SIG-M5 treated with dmso at 0.1 percent for 504 hours (cell line): ENCODE measurements around the gene MYBPC3.
"Not testable (repeated sequence)": the region's sequence is repeated elsewhere in the genome, so short reads cannot be mapped to it uniquely, and the experiment has no call there.

Experiments
- DNase-seq: peaks from one replicate; lab custom pipeline; 2025; ENCODE audit not compliant: unreplicated experiment; lab: John Stamatoyannopoulos, UW

Gene MYBPC3

DNA sequence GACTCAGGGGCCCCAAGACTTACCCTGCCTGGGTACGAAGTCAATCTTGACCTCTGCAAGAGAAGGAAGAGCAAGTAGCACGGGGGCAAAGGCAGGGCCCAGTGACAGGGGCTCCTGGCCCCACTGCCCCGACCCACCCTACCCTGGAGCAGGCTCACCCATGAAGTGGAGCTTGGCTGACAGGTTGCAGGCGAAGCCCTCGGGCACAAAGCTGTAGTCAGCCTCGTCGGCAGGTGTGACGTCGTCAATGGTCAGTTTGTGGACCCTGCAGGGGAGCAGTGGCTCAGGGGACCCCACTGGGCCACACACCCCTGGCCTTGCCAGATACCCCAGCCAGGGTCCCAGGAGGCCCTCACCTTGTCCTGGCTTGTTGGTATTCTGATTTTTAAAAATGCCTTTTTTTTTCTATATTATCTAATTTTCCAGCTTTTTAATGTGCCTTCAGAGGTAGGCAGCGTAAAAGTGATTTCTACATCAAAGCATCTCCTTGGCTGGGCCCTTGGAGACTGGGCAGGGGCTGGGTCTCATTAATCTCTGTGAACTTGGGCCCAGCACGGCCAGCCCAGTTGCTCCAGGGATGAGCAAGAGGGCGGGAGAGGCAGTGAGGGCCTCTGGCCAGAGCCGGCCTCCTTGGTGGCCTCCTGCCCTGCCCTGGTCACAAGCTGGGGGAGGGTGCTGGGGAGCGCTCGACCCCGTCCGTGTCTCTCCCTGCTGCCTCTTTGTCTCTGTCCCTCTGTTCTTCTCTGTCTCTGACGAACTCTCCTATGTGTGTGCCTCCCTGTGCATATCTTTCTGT is 11.3 kb downstream of the MYBPC3 start:
- no peak for DNase-seq

DNA sequence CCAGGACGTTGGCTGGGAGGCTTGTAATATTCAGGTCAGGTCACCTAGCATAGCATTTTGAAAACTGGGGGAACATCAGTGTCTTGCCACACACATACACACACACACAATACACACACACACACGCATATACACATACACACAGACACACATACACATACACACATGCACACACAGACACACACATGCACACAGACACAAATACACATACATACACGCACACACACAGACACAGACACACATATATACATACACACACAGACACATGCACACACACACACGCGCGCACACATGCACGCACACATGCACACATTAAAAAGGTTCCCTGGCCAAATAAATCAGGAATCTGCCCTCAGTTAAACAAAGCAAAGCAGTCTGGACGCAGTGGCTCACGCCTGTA is 12.5 kb downstream of the MYBPC3 start:
- DNase-seq = no peak

DNA sequence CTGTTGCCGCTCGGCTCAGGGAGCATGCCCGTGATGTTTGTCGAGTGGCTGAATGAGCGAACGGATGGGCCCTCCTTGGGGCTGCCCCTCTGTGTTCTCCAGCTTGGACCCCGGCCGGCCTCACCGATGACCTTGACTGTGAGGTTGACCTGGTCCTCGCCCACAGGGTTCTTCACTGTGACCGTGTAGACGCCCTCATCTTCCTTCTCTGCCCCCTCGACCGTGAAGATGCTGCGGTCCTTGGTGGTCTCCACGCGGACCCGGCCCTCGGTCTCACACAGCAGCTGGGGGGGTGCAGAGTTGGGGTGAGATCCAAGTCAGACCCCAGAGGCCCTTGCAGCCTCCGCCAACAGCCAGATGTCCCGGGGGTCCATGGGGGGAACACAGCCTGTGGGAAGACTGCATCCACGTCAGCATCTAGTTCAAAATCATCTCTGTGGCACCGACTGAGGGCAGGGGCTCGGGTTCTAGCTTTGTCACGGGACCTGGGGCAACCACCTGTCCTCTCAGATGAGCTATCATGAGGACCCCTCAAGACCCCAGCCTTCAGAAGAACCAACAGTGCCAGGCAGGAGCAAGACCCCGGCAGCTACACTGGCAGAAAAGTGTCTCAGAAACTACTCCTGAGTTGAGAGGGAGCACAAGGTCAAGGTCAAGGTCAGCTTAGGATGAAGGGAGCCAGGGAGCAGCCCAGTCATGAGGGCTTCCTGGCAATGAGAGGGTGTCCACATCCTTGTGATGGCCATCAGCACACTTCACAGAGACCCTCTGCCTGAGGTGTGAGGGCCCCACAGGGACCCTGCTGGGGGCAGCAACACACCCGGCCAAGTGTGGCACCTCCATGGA is 13.9 kb downstream of the MYBPC3 start:
- DNase-seq = no peak

DNA sequence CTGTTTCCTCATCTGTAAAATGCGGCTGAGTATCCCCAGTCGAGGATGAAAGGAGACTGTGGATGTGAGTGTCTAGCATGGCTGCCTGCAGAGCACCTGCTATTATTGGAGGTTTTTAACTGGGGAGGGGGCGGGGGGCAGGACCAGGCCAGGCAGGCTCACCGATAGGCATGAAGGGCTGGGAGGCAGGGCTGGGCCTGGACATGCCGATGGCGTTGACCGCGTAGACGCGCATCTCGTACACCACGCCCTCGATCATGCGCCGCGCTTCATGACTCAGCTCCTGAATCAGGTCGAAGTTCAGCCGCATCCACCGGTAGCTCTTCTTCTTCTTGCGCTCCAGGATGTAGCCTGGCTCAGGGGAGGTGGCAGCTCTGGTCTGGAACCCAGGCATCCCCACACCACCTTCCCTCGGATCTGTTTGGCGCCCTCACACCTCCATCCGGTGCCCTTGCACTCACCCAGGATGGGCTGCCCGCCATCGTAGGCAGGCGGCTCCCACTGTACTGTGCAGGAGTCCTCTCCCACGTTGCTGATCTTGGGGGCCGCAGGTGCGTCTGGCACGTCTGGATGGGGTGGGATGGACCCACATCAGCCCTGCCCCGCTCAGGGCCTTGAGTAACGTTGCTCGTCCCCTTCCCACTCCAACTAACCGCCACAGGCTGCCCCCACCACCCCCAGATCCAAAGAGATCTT is 15.1 kb downstream of the MYBPC3 start:
- no peak for DNase-seq

DNA sequence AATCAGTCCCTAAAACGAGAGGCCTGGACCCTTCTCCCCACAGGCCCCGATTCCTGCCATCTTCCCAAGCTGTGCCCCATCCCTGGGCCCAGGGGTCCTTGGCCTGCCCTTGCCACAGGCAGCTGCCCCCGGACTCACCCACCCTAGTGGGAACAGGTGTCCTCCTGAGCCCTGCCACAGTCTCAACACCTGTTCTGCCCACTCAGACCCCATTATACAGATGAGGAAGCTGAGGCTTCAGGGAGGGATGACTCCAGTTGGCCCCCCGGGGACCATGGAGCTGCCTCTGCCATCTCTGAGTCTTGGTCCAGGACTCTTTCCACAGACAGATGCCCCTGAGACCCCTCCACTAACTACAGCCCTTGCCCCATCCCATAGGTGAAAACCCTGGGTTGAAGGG is 15.9 kb downstream of the MYBPC3 start:
- no peak for DNase-seq

DNA sequence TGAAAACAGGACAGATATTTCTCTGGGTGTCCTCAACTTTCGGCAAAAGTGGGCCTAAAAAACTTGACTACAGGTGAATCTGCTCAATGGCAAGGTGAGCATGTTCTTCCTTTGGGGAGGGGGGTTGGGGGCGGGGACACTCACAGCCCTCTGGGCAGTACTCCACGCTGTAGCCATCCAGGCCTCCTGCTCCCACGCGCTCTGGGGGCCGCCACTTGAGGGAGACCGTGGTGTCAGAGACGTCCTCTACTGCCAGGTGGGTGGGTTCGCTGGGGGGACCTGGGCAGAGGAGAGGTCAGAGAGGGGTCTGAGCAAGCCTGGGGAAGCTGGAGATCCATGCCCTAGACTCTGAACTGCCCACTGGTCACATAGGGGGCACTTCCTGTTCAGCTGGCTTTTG is 16.8 kb downstream of the MYBPC3 start:
- no peak for DNase-seq

DNA sequence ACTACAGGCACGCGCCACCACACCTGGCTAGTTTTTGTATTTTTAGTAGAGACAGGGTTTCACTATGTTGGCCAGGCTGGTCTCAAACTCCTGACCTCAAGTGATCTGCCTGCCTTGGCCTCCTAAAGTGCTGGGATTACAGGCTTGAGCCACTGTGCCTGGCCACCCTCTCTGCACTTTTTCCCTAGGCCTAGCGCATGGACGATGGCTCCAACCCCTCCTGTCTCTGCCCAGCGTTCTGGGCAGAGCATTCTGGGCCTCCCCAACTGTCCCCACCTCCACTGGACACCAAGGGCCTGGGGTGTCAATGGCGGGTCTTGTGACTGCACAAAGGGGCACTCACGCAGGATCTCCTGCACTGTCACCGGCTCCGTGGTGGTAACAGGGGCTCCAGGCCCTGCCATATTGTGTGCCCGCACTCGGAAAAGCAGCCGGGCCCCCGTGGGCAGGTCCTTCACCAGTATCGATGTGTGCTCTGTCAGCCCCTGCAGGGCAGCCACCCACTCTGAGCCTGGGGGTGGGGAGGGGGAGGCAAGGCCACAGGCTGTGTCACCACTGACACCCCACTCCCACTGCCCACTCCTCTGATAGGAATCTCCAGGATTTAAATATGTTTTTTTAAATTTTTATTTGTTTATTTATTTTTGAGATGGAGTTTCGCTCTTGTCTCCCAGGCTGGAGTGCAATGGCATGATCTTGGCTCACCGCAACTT is 17.6 kb downstream of the MYBPC3 start:
- not testable (repeated sequence) for DNase-seq

DNA sequence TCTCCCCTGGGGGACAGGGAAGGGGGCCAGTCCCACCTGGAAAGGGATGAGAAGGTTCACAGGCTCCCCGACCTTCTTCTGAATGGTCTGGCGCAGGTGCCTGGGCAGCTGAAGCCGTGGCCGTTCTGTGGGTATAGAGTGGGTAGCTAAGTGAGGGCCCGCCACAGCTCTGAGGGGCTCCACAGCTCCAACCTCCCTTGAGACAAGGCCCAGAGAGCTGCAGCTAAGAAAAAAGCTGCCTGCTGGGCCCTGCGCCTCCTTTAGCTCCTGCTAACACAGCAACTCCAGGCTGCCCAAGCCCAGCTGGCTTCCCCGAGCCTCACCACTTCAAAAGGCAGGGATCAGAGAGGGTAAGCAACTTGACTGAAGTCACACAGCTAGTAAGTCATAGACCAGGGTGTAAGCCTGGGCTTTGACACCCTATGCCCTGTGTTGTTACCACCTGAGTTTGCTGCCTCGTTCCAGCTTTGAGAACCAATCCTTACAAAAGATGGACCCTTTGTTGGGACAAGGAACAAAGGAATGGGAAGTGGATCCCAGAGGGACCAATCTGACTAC is 18.5 kb downstream of the MYBPC3 start:
- no peak for DNase-seq

DNA sequence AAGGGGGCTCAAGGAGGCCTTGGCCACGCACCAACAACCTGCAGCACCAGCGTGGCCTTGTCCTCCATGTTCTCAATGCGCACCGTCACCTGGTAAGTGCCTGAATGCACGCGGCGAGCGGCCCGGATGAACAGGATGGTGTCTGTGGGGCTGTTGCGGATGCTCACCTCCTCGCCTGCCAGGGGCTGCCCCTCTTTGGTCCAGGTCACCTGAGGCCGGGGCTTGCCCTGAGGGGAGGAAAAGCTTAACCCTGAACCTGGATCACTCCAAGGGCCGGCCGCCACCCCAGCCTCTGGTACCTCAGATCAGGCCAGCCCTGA is 19.0 kb downstream of the MYBPC3 start:
- no peak for DNase-seq

DNA sequence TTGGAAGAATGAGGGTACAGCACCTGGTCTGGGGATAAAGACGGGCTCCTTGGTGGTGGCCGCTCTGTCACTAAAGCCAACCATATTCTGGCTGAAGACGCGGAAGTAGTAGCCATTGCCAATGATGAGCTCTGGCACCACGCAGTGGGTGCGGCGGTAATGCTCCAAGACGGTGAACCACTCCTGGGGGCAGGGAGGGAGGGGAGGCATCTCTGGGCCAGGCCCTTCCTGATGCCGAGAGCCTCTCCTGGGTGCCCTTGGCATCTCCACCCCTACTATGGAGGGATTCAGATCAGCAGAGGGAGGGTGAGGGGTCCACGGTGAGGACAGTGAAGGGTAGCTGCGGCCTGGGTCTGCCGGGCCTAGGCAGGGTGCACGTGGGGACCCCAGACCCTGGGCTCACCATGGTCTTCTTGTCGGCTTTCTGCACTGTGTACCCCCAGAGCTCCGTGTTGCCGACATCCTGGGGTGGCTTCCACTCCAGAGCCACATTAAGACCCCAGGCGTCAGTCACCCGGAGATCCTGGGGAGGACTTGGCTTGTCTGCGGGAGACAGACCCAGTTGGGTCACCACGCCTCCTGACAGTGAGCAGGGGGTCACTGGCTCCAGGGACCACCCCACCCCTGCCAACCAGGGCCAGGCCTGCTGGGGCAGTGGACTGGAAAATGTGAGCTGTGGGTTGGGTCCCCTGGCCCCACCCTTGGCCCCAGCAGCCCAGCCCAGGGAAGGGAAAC is 19.5 kb downstream of the MYBPC3 start:
- no peak for DNase-seq

DNA sequence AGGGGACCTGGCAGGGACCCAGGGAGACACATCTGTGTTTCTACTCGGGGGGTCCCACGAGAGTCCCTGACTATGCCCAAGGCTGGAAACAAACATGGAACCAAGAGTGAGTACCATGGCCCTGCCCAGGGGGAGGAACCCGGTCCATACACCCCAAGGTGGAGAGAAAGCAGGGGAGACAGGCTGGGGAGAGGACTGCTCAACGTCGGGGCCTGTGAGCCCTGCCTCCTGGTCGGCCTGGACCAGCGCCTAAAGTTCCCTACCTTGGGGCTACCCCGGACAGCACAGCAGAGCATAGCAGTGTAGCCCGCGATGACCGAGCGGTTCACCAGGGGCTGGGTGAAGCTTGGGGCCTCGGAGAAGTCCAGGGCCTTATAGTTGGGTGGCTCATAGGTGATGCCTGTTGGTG is 20.2 kb downstream of the MYBPC3 start:
- no peak for DNase-seq

DNA sequence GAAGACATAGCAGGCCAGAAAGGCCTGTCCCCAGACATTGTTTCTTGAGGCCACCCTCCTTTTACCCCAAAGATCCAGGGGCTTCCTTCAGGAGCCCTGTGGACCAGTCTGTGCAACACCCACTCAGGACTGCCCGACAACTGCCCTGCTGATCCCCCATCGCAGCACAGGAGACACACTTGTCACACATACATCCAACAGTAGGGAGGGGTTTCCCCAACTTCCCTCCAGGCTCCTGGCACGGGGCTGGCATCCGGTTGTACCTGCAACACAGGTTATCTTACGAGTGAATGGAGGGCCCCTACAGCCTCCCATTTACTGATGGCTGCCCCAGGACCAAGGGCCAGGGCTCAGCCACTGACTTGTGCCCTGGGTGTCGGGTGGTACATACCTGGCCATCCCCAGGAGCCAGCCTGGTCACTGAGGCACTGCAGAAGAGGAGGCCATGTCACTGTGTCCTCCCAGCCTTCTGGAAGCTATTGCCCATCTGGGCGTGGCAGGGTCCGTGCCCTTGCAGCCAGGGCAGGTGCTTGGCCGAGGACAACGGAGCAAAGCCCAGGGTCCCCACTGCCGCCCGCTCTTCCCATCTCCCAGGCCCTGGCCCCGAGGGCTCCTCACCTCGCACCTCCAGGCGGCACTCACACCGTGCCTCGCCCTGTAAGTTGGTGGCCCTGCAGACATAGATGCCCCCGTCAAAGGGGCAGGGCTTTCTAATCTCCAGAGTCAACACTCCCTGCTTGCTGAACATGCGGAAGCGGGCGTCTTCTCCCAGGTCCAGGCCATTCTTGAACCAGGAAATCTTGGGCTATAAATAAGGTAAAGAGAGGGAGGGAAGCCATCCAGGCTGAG is 20.8 kb downstream of the MYBPC3 start:
- DNase-seq = no peak

DNA sequence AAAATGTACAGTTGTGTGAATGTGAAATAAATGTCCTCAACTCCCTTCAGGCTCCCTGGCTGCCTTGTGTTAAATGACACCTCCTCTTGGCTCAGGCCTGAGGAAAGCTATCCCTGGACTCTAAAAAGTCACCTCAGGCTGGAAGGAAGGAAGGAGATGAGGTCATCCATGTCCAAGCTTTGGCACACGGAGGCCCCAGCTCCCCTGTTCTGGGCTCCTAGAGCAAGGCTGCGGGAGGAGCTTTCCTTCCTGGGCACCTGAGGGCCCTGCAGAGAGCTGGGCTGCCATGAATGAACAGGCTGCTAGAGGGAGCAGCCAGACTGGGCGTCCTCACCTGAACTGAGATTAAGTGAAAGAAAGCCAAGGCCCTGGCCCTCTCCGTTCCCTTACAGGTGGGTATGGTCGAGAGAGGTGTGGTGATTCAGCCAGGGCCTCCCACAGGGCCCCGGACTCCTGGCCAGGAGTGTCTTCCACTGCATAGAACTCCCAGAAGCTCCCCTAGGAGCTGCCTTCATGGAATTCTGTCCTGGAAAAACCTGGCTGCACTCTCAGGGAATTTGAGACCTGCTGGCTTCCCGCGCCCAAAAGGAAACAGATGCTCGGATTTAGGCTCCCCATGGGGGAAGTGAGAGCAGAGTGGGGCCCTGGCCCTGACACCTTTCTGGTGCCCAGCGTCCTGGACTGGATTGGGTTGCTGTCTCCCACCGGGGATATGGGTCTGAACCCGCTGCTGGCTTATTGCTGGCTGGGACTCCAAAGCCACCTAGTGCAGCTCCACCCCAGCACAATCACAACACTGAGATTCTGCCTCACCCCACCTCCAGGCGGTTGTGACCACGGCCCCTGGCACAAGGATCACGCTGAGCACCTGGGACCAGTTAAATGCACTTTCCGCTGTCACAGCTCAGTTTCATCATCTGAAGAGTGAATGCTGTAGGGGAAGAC is 22.2 kb downstream of the MYBPC3 start:
- no peak for DNase-seq

DNA sequence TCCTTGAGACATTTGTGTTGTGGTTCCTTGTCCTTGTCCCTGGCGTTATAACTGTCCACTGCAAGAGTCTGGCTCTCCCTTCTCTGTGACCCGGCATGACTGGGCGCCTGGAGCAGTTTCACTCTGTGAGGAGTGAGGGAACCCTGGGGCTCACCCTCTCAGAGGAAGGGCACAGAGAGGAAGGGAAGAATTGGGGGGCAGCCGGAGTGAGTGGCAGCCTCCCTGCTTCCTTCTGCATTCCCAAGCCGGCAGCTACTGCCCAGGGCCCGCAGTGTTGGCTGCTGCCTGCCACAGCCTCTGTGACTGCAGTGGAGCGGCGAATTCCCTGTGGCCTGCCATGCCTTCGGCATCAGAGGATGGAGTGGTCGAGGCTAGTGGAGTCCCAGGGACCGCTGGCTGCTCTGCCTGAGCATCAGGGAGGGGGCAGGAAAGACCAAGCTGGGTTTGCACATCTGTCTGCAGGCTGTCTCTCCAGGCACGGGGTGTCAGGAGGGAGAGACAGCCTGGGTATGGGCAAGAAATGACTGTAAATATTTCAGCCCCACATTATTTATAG is 23.0 kb downstream of the MYBPC3 start:
- no peak for DNase-seq

DNA sequence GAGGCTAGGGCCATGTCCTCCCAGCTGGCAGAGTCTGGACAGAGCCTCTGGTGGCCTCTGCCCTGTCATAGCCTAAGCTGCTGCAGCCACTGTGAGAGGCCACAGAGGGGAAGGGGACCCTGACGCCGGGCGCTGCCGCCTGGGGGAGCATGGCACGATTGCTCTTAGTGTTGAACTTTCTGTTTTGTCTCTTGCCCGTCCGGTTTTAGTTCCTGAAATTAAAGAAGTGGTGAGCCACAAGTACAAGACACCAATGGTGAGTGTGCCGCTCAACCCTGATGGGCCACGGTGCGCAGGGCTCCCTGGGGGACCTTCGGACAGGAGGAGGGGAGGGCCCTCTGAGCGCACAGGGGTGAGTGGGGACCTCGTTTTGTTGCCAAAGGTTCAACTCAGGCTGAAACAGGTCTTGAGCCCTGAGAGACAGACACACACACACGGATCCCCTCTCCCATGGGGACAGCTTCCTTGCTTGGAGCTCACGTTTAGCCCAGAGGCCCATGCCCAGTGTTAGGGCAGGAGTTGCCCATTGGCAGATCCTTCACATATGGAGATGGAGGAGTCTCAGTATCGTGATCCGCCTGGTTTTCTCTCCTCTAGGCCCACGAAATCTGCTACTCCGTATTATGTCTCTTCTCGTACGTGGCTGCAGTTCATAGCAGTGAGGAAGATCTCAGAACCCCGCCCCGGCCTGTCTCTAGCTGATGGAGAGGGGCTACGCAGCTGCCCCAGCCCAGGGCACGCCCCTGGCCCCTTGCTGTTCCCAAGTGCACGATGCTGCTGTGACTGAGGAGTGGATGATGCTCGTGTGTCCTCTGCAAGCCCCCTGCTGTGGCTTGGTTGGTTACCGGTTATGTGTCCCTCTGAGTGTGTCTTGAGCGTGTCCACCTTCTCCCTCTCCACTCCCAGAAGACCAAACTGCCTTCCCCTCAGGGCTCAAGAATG is 23.8 kb downstream of the MYBPC3 start:
- DNase-seq = no peak

DNA sequence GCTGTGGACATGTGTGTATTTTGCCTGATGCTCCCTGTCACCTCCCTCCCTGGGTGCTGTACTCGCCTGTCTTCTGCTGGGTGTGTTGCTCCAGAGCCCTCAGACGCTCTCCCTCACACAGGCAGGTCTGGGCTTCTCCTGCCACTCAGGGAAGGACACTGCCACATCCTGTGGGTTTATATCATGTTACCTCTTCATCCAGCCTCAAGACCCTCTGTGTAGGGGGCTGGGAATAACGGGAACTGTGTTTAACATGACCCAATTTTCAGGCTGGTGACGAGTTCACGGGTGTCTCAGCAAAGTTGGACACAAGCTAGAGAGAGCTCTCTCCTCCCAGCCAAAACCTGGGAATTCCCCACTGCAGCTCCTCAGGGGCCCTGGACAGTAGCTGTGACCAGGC is 24.6 kb downstream of the MYBPC3 start:
- DNase-seq = no peak

DNA sequence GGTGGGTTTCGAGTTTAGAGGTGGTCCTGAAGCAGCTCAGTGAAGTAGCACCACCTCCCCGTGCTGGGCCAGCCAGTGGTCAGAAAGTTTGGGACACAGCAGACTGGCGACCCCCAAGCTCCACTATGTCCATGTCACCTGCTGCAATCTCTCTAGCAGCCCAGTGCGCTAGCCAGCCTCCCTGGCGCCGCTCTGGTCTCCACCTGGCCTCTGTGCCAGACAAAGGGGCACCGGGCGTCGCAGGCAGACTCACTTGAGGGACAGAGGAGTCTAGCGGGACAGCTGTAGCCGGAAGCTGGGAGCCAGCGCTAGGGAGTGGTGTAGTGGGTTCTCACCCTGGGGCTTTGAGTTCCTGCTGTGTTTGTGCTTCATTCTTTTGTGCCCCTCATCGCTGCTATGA is 25.5 kb downstream of the MYBPC3 start:
- DNase-seq = no peak
